Measurements from ENCODE around the gene VTI1A.

DNA sequence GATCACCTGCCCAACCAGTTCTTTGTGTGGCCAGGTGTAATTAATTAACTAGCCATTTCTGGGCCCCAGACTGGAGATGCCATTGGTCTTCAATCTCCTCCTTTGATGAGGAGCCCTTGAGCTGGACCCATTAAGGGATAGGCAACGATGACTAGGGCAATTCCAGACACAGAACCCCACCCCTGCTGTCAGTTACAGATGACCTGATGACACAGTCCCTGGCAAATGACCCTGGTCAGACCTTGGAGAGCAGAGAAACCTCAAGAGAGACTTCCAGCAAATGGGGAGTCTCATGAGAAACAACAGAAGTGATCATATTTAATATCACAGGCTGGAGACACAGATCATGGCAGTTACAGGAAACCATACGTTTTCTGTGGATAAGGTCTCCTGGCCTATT is 401.2 kb downstream of the VTI1A start:
- TF ChIP-seq ZNF24 (tag by site-specific recombination; IDR thresholded peaks at IDR 0.05), result no peak
- no peak for TF ChIP-seq ZNF302 (tag by site-specific recombination; IDR thresholded peaks at IDR 0.05; ENCODE audit: low read depth)
- no peak for TF ChIP-seq ZNF174 (tag by site-specific recombination; IDR thresholded peaks at IDR 0.05)
- TF ChIP-seq, protein P1, sequence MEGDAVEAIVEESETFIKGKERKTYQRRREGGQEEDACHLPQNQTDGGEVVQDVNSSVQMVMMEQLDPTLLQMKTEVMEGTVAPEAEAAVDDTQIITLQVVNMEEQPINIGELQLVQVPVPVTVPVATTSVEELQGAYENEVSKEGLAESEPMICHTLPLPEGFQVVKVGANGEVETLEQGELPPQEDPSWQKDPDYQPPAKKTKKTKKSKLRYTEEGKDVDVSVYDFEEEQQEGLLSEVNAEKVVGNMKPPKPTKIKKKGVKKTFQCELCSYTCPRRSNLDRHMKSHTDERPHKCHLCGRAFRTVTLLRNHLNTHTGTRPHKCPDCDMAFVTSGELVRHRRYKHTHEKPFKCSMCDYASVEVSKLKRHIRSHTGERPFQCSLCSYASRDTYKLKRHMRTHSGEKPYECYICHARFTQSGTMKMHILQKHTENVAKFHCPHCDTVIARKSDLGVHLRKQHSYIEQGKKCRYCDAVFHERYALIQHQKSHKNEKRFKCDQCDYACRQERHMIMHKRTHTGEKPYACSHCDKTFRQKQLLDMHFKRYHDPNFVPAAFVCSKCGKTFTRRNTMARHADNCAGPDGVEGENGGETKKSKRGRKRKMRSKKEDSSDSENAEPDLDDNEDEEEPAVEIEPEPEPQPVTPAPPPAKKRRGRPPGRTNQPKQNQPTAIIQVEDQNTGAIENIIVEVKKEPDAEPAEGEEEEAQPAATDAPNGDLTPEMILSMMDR (tag by site-specific recombination; IDR thresholded peaks at IDR 0.05), result no peak
- no peak for TF ChIP-seq ZNF184 (tag by site-specific recombination; IDR thresholded peaks at IDR 0.05)
- no peak for TF ChIP-seq SCRT2 (tag by site-specific recombination; IDR thresholded peaks at IDR 0.05)
- TF ChIP-seq, protein P2, sequence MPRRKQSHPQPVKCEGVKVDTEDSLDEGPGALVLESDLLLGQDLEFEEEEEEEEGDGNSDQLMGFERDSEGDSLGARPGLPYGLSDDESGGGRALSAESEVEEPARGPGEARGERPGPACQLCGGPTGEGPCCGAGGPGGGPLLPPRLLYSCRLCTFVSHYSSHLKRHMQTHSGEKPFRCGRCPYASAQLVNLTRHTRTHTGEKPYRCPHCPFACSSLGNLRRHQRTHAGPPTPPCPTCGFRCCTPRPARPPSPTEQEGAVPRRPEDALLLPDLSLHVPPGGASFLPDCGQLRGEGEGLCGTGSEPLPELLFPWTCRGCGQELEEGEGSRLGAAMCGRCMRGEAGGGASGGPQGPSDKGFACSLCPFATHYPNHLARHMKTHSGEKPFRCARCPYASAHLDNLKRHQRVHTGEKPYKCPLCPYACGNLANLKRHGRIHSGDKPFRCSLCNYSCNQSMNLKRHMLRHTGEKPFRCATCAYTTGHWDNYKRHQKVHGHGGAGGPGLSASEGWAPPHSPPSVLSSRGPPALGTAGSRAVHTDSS (tag by site-specific recombination; IDR thresholded peaks at IDR 0.05), result no peak
- no peak for TF ChIP-seq ZSCAN16 (tag by site-specific recombination; IDR thresholded peaks at IDR 0.05)
